Hepatocyte (in vitro differentiated cells): ENCODE data around the gene FCGR3A. TPM values are rescaled to one million over a fixed set of nuclear protein-coding genes. Genes with fewer than 3 reads are reported as not detected.
"Not testable (repeated sequence)": the region's sequence is repeated elsewhere in the genome, so short reads cannot be mapped to it uniquely, and the experiment has no call there.

ENCODE experiments used
- DNase-seq: peaks from one replicate; pipeline ENCODE4 v3.0.0-alpha.2; 2016; ENCODE audit warnings: low spot score
- H2AFZ ChIP-seq: fragments of 200-600 bp; sonication (generic); 2 replicates; pipeline ENCODE4 v1.6.0; 2016; ENCODE audit warnings: antibody characterized with exemption, mild to moderate bottlenecking
- H3K27ac ChIP-seq: fragments of 200-600 bp; sonication (generic); 2 replicates; pipeline ENCODE4 v1.5.1; 2016; ENCODE audit warnings: mild to moderate bottlenecking
- H3K27me3 ChIP-seq: fragments of 200-600 bp; sonication (generic); 2 replicates; pipeline ENCODE4 v1.6.1; 2016
- H3K36me3 ChIP-seq: fragments of 200-600 bp; sonication (generic); replicated peaks from 2 replicates; pipeline ENCODE4 v1.5.1; 2016; ENCODE audit warnings: low read depth; ENCODE audit not compliant: insufficient read depth
- H3K4me1 ChIP-seq: fragments of 200-600 bp; sonication (generic); 2 replicates; pipeline ENCODE4 v1.5.1; 2016; ENCODE audit warnings: mild to moderate bottlenecking, moderate library complexity; ENCODE audit not compliant: insufficient read depth
- H3K4me2 ChIP-seq: fragments of 200-600 bp; sonication (generic); 2 replicates; pipeline ENCODE4 v1.6.0; 2016
- H3K4me3 ChIP-seq: fragments of 200-600 bp; sonication (generic); 2 replicates; pipeline ENCODE4 v1.5.1; 2016; ENCODE audit warnings: mild to moderate bottlenecking
- H3K79me2 ChIP-seq: fragments of 200-600 bp; sonication (generic); 2 replicates; pipeline ENCODE4 v1.6.0; 2017; ENCODE audit warnings: mild to moderate bottlenecking
- H3K9me2 ChIP-seq: fragments of 200-600 bp; sonication (generic); replicated peaks from 2 replicates; pipeline ENCODE4 v1.6.0; 2017; ENCODE audit warnings: mild to moderate bottlenecking; ENCODE audit not compliant: insufficient read depth
- H3K9me3 ChIP-seq: fragments of 200-600 bp; sonication (generic); 2 replicates; pipeline ENCODE4 v1.5.1; 2016; ENCODE audit warnings: low read depth, mild to moderate bottlenecking
- H4K20me1 ChIP-seq: fragments of 200-600 bp; sonication (generic); 2 replicates; pipeline ENCODE4 v1.6.0; 2016; ENCODE audit warnings: mild to moderate bottlenecking; ENCODE audit not compliant: insufficient read depth, poor library complexity, severe bottlenecking
- WGBS: methylation state at CpG from one replicate; pipeline ENCODE4 v1.1.6; 2016; ENCODE audit warnings: low lambda C conversion rate; ENCODE audit errors: missing lambda C conversion rate; 5-methylcytosine and 5-hydroxymethylcytosine counted together
- polyA plus RNA-seq: library from polyadenylated mRNA; unstranded; fragments of >200 nt; fragmentation: Nextera tagmentation; extraction: Ambion mirVana; gene quantifications from 2 replicates; pipeline ENCODE4 v1.2.1, GENCODE V29; 2016
- total RNA-seq: library from RNA; depleted of rRNA; stranded (reverse); fragments of >200 nt; gene quantifications from 2 replicates; pipeline ENCODE4 v1.2.3, GENCODE V29; 2014

Gene FCGR3A
- total and polyA plus RNA-seq, 2 experiments from 2014 or later: 0.17 to 0.31 TPM

DNA sequence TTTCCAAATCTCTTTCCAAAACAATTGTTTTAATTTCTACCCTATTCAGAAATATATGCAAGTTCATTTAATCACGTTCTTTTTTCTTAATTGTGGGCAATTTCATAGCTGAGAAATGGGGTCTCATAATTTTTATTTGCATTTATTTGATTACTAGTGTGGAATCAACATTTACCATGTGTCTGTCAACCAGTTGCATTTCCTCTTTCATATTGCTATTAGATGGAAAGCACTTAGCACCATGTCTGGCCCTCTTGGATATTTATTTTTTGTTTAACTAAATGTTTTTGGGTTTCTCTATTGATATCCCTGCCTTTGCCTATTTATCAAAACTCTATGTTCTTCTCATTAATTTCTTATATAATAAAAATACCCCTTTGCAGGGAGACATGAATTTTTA is 13.9 kb upstream of the FCGR3A start:
- H3K9me2 ChIP-seq: not testable (repeated sequence)

DNA sequence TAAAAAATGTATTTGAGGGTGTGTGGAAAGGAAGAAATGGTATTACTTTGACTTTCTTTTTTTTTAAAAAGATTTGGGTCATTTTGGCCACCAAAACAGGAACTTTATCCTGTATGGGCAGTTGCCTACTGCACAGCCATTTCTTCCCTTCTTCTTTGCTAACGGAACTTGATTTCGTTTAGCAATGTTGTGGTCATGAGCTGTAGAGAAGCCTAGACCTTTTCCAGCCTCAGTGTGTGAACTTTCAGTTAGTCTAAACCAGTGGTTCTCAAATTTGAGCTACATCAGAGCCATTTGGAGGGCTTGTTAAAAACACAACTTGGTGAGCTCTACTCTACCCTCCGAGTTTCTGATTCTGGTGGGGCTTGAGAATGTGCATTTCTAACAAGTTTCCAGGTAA is 12.8 kb upstream of the FCGR3A start:
- H3K36me3 ChIP-seq, H3K9me2 ChIP-seq, H2AFZ ChIP-seq, H3K4me2 ChIP-seq, H3K27me3 ChIP-seq, H3K4me1 ChIP-seq, H3K27ac ChIP-seq, H3K4me3 ChIP-seq, H4K20me1 ChIP-seq, H3K9me3 ChIP-seq, DNase-seq, H3K79me2 ChIP-seq: not testable (repeated sequence)
- whole genome bisulfite sequencing: 92% methylated on average over 3 of the region's 3 CpGs

More for the DNA sequence above, 13.9 kb upstream of the FCGR3A start:
- H3K27ac ChIP-seq, H3K27me3 ChIP-seq, H3K9me3 ChIP-seq, DNase-seq, H3K4me3 ChIP-seq, H2AFZ ChIP-seq, H3K4me2 ChIP-seq, H4K20me1 ChIP-seq, H3K4me1 ChIP-seq, H3K36me3 ChIP-seq, H3K79me2 ChIP-seq: not testable (repeated sequence)
- 76% methylated on average over 1 of the region's 1 CpG for WGBS

DNA sequence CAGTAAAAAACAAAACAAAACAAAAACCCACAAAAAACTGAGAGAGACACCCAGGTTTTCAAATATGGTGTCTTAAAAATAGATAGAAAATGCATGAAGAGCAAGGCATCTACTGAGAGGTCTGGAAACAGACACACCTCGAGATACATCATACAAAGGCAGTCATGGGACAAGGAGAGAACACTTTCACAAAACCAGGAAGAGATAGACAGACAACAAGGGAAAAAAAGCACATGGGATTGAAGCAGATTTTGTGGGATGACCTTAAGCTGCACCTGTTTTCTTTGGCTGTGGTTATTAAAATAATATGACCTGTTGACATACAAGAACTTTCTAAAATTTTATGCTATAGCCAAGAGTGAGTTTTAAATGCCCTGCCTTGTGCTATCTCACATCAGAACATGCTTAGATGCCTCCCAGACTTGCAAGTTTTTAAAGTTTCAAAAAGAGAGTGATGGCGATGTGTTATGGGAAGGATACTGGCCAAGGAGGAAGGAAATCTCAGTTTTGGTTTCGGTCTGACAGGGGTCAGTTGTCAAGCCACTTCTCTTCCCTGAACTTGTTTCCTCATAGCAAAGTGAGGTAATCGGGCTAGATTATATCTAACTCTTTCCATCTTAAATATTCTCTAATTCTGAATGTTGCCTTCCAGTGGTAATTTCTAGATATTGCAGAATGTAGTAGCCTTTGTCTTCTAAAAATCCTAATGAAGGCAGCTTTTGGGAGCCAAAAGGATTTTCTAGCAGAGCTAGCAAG is 11.5 kb upstream of the FCGR3A start:
- not testable (repeated sequence) for H3K27me3 ChIP-seq, H3K9me3 ChIP-seq, H3K4me3 ChIP-seq, H3K27ac ChIP-seq, H2AFZ ChIP-seq, H3K9me2 ChIP-seq, DNase-seq, H3K4me1 ChIP-seq, H4K20me1 ChIP-seq, H3K4me2 ChIP-seq, H3K79me2 ChIP-seq, H3K36me3 ChIP-seq
- WGBS: 91% methylated on average over 4 of the region's 4 CpGs

DNA sequence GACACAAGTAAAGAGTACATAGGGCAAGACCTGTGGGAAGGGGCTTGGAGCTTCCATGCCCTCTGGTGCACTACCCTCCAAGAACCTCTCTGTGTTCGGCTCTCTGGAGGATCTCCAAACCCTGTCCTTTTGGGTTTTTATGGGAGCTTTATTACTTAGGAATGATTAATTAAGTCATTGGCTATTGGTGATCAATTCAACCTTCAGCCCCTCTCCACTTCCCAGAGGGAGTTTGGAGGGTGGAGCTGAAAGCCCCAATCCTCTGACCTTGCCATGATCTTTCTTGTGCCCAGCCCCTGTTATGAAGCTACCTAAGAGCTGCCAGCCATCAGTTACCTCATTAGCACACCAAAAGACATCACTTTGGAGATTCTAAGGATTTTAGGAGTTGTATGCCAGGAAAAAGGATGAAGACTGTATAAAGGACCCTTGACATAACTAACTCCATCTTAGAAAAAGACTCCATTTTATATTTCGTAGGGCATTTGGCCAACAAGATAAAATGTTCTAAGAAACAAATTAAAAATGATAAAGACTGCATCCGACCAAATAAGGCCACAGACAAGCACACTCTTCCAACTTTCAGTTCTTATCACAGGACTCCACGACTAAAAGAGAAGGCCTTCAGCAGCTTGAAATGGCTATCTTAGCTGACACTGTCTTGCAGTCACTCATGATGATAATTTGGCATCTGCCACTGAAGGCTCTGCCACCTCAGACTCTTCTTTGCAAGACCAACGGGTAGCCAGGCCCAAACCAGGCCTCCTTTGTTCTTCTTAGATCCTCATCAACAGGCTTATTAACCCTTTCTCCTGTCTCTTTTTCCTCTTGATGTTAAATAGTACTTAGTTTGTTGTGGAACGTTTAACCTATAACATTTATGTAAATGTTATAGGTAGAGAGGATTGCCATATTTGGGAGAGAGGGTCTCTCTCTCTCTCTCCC is 8.2 kb upstream of the FCGR3A start:
- H3K4me3 ChIP-seq, H3K4me2 ChIP-seq, H4K20me1 ChIP-seq, DNase-seq, H3K36me3 ChIP-seq, H3K9me2 ChIP-seq, H3K9me3 ChIP-seq, H2AFZ ChIP-seq, H3K27me3 ChIP-seq, H3K79me2 ChIP-seq, H3K4me1 ChIP-seq, H3K27ac ChIP-seq: not testable (repeated sequence)
- WGBS: 60% methylated on average over 5 of the region's 6 CpGs

DNA sequence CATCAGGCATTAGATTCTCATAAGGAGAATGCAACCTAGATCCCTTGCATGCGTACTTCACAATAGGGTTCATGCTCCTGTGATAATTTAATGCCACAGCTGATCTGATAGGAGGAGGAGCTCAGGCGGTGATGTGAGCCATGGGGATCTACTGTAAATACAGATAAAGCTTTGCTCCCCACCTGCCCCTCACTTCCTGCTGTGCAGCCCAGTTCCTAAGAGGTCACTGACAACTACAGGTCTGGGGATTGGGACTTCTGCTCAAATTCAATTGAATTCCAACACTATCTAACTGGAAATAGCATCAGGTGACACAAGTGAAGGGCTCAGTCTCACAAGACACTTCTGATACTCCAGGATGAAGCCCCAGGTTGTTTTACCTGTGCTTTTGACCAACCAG is 7.4 kb upstream of the FCGR3A start:
- WGBS: 82% methylated on average over 2 of the region's 2 CpGs
- not testable (repeated sequence) for DNase-seq, H3K36me3 ChIP-seq, H3K27me3 ChIP-seq, H3K4me3 ChIP-seq, H3K27ac ChIP-seq, H3K9me2 ChIP-seq, H4K20me1 ChIP-seq, H2AFZ ChIP-seq, H3K9me3 ChIP-seq, H3K79me2 ChIP-seq, H3K4me2 ChIP-seq, H3K4me1 ChIP-seq

DNA sequence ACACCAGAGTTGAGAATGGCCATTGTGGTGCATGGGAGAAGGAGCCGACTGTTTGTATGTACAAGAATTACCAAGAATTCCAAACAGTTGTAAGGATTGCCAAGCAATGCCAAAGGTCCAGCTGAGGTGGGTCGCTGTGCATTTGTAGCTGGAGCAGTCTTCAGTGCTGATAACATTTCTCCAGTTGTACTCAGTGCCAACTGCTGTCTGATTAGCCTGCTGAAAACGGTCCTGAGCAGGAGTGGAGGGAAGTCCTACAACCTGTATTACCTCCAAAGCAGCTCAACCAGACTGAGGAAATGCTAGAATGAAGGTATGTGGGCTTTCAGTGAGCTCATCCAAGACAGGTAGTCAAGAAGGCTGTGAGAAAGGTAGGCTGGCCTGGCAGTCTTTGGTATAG is 6.5 kb upstream of the FCGR3A start:
- not testable (repeated sequence) for H3K9me3 ChIP-seq, H4K20me1 ChIP-seq, H3K27ac ChIP-seq, H3K4me2 ChIP-seq, H3K9me2 ChIP-seq, H3K4me1 ChIP-seq, H3K27me3 ChIP-seq, H2AFZ ChIP-seq, DNase-seq, H3K79me2 ChIP-seq, H3K4me3 ChIP-seq, H3K36me3 ChIP-seq
- WGBS: 78% methylated on average over 3 of the region's 3 CpGs

DNA sequence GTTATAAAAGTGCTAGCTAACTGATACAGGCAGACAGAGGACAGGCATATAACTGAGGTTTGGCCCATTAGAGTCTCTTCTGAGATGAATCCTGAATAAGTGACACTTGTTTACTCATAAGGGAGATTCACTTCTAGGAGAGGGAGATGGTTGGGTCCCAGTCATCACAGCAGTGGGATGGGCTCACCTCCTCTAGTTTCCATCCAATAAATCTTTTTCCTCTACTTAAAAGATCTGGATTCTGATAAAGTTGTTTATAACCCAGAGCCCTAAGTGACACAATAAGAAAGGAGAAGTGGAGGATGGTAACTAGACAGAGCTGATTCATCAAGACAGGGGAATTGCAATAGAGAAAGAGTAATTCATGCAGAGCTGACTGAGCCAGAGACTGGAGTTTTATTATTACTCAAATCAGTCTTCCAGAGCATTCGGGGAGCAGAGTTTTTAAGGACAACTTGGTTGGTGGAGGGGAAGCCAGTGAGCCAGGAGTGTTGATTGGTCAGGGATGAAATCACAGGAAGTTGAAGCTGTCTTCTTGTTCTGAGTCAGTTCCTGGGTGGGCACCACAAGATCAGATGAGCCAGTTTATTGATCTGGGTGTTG is 5.3 kb upstream of the FCGR3A start:
- not testable (repeated sequence) for H4K20me1 ChIP-seq, H3K4me3 ChIP-seq, DNase-seq, H3K27ac ChIP-seq, H3K36me3 ChIP-seq, H3K4me2 ChIP-seq, H3K79me2 ChIP-seq, H2AFZ ChIP-seq, H3K27me3 ChIP-seq, H3K4me1 ChIP-seq, H3K9me2 ChIP-seq, H3K9me3 ChIP-seq
- 56% methylated on average over 1 of the region's 1 CpG for WGBS

DNA sequence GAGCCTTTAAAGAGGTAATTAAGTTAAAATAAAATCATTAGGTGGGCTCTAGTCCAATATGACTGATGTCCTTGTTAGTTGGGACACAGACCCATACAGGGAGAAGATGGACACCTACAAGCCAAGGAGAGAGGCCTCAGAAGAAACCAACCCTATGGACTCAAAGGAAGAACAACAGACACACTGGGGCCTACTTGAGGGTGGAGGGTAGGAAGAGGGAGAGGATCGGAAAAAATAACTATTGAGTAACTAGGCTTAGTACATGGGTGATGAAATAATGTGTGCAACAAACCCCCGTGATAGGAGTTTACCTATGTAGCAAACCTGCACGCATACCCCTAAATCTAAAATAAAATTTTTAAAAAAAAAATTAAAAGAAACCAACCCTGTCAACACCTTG is 4.7 kb upstream of the FCGR3A start:
- H3K27ac ChIP-seq, H3K36me3 ChIP-seq, H3K4me1 ChIP-seq, H4K20me1 ChIP-seq, H3K27me3 ChIP-seq, H3K9me3 ChIP-seq, H3K79me2 ChIP-seq, H3K4me2 ChIP-seq, H3K9me2 ChIP-seq, H2AFZ ChIP-seq, H3K4me3 ChIP-seq, DNase-seq: not testable (repeated sequence)
- WGBS: 93% methylated on average over 3 of the region's 3 CpGs
